ENCODE measurements around the gene FAM53C.

Gene FAM53C

DNA sequence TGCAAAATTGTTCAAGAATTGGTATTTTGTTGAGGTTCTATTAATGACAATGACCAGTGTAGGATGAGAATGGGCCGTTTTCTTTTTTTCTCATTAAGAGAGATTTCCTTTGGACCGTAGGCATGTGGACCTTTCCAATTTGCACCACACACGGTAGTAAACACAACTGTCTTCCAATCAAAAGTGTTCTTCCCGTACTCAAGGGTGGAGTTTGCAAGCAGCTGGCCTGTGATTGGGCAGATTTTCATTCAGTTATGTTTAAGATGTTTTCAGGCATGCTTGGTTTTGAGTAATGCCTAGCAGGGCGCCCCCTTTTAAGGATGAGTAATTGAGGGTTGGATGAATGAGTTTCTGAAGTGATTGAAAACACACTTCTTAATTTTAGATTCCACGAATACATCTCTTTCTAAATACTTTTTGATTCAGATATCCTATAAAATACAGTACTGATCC, 16.9 kb downstream of the FAM53C start:
- peak overlapping the region; percentile 80 for H3K4me3 ChIP-seq (ENCODE audit: low read length)
- peak; percentile 89 for DNase-seq (ENCODE audit: low read depth)
- TF ChIP-seq, protein P1, sequence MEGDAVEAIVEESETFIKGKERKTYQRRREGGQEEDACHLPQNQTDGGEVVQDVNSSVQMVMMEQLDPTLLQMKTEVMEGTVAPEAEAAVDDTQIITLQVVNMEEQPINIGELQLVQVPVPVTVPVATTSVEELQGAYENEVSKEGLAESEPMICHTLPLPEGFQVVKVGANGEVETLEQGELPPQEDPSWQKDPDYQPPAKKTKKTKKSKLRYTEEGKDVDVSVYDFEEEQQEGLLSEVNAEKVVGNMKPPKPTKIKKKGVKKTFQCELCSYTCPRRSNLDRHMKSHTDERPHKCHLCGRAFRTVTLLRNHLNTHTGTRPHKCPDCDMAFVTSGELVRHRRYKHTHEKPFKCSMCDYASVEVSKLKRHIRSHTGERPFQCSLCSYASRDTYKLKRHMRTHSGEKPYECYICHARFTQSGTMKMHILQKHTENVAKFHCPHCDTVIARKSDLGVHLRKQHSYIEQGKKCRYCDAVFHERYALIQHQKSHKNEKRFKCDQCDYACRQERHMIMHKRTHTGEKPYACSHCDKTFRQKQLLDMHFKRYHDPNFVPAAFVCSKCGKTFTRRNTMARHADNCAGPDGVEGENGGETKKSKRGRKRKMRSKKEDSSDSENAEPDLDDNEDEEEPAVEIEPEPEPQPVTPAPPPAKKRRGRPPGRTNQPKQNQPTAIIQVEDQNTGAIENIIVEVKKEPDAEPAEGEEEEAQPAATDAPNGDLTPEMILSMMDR (IDR thresholded peaks at IDR 0.05; ENCODE audit: insufficient read depth, low read depth, low read length, missing control alignments), result no peak

DNA sequence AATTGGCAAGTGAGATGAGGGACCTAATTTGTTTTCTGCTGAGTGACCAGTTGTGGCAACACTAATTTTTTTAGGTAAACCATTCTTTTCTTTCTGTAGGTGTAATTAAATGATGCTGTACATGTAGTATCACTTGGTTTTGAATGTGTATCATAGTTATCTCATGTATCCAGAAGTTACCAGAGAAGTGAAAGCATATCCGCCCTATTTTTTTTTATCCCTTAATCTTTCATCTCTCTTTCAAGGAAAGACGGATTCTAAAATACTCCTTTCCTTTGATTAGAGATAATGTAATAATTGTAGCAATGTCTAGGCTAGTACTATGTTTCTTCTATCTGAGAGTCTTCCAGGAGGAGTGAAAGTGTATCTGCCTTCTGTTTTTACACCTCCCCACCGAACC, 21.6 kb downstream of the FAM53C start:
- no peak for DNase-seq (ENCODE audit: low read depth)
- TF ChIP-seq, protein P1 (IDR thresholded peaks at IDR 0.05; ENCODE audit: insufficient read depth, low read depth, low read length, missing control alignments), result no peak
- H3K4me3 ChIP-seq (ENCODE audit: low read length), result no peak overlapping the region

DNA sequence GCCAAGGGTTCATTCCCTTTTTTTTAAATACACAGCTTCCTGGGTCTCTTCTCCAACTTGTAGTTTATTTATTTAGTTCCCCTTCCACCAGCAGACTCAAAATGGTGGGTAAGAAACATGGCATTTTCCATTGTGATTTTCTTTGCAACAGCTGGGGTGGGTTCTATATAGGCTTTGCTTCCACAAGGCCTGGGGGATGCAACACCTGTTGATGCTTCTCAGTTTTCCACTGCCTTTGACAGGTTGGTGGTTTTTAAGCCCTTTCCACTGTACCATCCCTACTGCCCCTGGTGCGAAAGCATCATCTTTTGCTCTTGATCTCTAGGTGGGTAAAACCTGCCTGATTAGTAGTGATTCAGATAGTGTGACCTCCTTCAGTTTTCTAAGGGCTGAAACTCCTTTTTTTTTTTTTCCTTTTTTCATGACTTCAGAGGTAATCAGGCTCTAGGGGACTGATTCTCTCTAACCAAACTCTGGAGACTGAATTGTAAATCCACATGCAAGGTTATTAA, 22.9 kb downstream of the FAM53C start:
- no peak for DNase-seq (ENCODE audit: low read depth)
- no peak overlapping the region for H3K4me3 ChIP-seq (ENCODE audit: low read length)
- TF ChIP-seq, protein P1 (IDR thresholded peaks at IDR 0.05; ENCODE audit: insufficient read depth, low read depth, low read length, missing control alignments), result no peak

DNA sequence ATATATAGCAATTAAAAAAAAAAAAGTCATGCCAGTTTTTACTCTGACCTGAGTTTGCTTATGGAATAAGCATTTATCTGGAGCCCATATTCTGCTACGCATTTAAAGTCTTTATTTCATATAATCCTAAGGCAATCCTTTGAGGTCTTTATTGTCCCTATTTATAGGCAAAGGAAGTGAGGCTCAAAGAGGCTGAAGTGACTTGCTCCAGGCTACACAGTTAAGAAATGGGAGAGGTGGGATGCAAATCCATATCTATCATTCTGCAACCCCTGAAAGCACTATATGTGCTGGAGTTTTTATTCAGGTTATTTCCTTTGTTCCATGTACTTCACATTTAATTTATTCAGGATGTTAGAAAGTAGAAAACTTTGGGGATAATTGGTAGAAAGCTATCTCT, 26.5 kb downstream of the FAM53C start:
- DNase-seq (ENCODE audit: low read depth), result no peak
- TF ChIP-seq, protein P1 (IDR thresholded peaks at IDR 0.05; ENCODE audit: insufficient read depth, low read depth, low read length, missing control alignments), result no peak
- H3K4me3 ChIP-seq (ENCODE audit: low read length), result no peak overlapping the region

DNA sequence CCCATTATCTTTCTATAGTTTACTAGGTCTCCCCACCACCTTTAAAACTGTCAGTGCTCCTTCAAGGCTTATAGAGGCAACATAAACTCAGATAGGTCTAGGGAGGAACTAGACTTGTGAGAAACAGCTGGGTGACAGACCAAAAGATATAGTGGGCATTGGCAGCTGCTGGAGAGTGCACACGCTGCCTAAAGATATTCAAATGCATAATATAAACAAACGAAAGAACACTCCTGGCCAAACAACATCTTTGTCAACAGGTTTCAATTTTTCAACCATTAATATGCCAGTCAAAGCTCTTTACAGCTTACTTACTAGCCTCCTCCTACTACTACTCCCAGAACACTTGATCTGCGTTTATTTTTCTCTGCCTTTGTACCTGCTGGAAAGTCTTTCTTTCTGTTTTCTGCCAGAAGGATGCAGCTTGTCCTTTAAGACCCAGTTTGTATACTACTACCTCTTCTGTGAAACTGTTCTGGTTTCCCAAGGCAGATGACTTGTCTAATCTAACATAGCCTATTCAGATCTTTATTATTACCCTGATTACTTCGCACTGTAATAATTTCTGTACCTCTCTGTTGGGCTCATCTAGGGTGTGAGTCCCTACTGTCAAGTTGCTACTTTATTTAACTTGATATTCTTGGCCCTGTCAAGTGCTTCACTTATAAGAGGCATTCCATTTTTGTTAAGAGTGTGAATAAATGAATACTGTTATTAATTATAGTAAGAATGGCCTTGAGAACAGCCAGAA, 28.7 kb downstream of the FAM53C start:
- TF ChIP-seq, protein P1 (IDR thresholded peaks at IDR 0.05; ENCODE audit: insufficient read depth, low read depth, low read length, missing control alignments), result no peak
- no peak for DNase-seq (ENCODE audit: low read depth)
- no peak overlapping the region for H3K4me3 ChIP-seq (ENCODE audit: low read length)

DNA sequence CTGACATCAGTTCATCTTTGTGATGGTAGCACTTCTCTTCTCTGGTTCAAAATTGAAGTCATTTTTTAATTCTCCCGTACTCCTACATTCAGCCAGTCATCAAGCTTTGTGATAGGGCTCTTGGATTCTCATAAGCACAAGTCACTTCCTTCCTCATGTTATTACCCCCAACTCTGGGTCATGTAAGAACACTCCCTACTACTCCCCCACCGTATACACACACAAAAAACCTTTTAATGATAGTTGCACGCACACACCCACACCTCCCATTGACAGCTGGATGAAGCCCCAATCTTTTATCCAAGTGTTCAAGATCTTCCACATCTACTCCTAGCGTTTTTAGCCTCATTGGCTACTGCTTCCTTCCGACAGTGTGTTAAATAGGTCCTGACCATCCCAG, 31.2 kb downstream of the FAM53C start:
- no peak overlapping the region for H3K4me3 ChIP-seq (ENCODE audit: low read length)
- TF ChIP-seq, protein P1 (IDR thresholded peaks at IDR 0.05; ENCODE audit: insufficient read depth, low read depth, low read length, missing control alignments), result no peak
- no peak for DNase-seq (ENCODE audit: low read depth)

DNA sequence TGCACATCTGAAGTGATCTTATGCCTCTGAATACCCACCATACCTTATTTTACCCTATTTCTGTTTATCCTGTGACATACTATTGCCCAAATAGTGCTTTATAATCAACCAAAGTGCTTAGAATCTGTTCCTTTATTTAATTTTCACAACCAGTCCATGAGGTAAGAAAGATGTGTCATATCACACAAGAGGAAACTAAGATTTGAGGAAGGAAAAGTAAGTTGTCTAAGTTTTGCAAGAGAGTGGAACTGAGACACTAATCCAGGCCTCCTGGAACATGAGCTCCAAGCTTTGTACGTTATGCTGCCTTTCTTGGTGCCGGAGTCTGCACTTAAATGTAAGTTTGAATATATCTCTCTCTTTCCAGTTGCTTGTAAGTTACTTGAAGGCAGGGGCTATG, 31.6 kb downstream of the FAM53C start:
- H3K4me3 ChIP-seq (ENCODE audit: low read length), result no peak overlapping the region
- DNase-seq (ENCODE audit: low read depth), result peak; percentile 14
- TF ChIP-seq, protein P1 (IDR thresholded peaks at IDR 0.05; ENCODE audit: insufficient read depth, low read depth, low read length, missing control alignments), result no peak
